Stimulated activated CD8-positive, alpha-beta memory T cell treated with anti-CD3 and anti-CD28 coated beads, Interleukin-4, amount 100 ng/mL, for 48 hours (primary cell): ENCODE measurements around the gene F8.
"Not testable (repeated sequence)": the region's sequence is repeated elsewhere in the genome, so short reads cannot be mapped to it uniquely, and the experiment has no call there.

Experiments used
- DNase-seq: peaks from one replicate; pipeline ENCODE4 v3.0.0-alpha.2; 2020

F8 gene

DNA sequence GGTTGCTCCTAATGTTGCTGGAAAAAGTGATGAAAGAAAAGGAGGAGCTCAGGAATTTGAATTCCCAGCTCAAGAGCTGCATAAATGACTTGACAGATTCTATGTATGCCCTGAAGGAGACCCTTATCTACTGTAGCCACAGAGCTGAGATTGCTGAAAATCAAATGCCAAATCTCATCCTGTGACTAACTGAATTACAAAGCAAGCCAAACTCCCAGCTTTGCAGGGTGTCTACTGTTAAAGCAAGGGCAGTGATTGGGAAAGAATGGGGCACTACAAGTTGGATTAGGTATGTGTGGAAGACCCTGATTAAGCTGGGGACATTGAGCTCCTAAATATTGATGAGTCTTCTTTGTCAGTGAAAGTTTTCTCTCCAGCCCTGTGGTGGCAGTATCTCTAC is 167.3 kb downstream of the F8 start:
- no peak for DNase-seq

DNA sequence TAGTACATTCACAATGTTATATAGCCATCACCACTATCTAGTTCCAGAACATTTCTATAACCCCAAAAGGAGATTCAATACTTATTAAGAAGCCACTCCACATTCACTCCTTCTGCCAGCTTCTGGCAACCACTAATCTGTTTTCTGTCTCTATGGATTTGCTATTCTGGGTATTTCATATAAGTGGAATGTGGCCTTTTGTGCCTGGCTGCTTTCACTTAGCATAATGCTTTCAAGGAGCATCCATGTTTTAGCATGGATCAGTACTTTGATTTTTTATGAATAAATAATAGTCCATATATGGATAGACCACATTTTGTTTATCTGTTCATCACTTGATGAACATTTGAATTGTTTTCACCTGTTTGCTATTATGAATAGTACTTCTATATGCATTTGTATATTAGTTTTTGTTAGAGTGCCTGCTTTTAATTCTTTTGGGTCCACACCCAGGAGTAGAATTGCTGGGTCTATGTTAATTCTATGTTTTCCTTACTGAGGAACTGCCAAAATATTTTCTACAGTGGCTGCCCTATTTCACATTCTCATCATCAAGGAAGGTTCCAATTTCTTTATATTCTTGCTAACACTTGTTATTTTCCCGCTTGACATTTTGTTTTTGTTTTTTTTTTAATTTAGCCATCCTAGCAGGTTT is 171.4 kb downstream of the F8 start:
- DNase-seq: no peak

DNA sequence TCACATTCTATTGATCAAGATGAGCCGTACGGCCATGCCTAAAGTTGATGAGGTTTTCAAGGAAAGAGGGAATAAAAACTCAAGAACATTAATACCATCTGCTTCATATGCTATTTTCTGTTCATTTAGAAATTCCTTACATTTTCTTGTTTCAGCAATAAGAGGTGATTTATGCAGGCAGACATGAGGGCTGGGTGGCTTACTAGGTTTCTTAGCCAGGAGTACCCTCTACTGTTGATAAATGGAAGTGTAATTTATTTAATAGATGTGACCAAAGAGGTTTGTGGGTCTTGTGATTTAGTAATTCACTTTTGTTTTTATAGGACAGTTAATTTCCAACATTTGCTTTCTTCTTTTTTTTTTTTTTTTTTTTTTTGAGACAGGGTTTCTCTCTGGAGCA is 181.7 kb downstream of the F8 start:
- no peak for DNase-seq

DNA sequence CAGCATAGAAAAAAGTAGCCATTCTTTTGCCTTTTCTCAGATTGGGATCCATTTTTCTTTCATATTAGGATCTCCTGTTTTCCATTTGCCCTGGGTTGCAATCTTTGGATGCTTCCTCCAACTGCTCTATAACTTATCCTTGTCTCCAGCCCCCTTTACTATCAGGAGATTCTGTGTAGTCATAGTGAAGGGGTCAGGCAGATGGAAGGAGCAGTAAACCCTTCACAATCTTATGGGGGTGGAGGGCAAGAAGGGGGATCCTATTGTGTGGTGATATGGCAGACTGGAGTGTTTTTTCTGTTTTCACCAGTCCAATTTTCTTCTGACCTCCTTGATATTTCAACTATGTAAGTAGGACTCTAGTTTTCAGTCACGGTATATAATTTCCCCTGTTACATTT is 186.4 kb downstream of the F8 start:
- no peak for DNase-seq

DNA sequence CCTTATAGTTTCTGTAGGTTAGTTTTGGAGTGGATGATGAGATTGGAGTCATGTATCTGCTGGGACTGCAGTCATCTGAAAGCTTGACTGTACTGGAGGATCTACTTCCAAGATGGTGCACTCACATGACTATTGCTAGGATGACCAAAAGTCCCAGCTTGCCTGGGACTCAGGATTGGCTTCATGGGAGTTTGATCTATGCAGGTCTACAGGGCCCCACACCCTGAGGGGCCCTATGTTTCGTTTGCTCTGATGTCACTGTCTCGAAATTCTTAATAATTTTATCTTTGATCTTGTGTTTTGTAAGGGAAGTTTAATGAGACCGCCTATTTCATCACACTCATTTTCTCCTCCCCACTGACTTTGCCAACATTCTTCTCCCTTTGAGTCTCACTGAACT is 188.0 kb downstream of the F8 start, which contains the start of gene SMIM9:
TSS of gene SMIM9 (minus strand) at position 101 of the 400 bp plus-strand sequence. CDS start 3,806 bp downstream, outside the sequence.
- no peak for DNase-seq

DNA sequence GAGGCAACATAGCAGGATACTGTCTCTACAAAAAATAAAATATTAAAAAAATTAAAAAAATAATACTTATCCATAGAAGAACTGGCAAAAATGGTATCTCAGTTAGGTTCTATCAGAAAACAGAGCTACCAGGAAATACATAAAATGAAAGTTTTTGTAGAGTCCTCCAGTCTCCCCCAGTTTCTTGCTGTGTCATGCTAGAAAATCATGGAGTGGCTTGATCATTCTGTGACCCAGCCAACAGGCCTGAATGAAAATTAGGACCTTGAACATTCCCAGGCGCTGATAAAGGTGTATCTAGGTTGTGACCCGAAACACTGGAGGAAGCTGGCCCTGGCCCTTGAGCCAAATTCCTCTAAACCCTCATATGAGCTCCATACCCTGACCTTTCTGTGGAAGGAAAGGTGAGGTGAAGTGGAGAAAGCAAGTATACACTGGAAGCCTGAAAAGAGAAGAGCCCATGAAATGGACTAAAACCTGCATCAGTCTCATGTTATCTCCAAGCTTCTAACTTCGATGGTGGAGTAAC is 188.7 kb downstream of the F8 start:
- no peak for DNase-seq

DNA sequence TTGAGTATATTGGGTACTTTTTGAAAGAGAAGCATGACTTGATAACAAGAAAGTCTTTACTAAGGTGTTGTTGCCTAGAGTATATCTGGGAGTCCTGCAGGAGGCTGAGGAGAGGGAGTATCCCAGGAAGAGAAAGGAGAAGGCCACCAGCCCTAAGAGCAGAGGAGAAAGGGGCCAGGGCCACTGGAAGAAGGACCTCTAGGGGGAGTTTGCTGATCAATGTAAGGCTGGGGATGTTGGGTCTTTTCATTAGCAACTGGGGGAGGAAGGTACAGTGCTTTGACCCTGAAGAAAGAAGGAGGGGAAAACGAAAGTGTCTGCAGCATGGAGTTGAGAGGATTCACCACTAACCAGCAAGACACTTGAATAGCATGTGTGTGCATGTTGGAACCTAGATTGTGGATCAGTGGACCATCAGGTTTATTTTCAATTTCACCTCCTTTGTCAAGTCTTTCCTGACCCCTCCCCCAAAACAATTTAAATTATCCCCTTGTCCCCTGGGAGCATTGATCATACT is 192.5 kb downstream of the F8 start:
- DNase-seq: no peak

DNA sequence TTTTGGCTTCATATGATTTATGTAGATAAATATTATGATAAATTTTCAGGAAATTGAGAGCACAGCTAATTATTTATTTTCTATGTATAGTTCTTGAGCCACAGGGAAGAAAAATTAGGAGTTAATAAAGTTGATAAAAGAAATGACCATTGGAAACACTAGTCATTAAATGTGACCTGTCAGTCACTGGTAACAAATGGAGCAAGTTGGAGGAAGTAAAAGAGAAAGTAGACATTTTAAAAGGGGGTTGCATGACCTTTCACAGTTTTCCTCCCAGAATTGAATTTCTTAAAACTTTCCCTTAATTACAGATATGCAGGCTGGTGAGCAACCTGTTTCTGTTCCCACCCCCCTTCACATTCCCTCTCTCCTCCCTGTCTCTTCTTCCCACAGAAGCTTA is 193.4 kb downstream of the F8 start:
- no peak for DNase-seq

DNA sequence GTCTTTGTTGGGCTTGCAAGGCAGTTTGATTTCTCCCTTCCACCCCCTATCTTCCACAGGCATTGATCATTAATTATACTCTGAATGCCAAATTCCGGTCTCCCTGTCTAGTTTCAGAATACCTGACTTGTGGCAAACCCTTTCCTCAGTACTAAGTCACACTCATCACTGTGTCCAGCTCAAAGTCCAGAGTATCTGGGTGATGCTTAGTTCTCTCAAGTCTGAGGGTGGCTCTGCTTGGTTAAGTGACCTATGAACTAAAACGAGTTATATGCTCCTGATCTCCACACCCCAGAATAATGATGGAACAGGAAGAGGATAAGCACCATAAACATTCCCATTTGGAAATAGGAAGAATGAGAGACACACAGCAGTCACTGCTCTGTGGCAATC is 194.5 kb downstream of the F8 start:
- DNase-seq: no peak

DNA sequence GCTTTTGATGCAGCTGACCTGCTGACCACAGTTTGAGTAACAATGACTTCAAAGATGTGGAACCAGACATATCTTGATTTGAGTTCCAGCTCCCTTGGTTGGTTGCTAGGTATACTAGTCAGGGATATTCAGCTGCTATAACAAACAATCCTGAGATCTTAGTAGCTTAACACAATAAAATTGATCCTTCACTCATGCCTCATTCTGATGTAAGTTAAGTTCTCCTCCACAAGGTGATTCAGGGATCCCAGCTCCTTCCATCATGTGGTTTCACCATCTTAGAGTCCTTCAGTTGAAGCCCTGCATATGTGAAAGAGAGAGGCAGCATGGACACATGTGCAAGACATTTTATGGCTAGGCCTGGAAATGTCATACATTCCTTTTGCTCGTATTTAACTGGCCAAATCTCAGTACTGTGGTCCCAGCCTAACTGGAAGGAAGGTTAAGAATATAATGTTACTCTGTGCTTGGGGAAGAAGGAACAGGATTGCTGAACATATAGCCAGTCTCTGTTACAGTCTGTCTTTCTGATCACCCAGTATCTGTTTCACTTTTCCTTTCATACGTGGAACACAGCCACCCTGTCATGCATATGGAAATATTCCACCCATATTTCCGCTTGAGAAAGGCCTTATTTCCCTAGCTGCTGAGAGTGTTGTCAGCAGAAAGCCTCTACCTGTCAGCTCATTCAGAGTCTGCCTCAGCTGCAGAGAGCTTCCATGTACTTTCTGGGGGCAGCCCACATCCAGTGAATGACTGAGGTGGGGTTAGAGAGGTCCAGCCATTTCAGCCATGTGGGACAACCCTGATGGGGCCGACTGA is 195.1 kb downstream of the F8 start:
- DNase-seq: no peak

DNA sequence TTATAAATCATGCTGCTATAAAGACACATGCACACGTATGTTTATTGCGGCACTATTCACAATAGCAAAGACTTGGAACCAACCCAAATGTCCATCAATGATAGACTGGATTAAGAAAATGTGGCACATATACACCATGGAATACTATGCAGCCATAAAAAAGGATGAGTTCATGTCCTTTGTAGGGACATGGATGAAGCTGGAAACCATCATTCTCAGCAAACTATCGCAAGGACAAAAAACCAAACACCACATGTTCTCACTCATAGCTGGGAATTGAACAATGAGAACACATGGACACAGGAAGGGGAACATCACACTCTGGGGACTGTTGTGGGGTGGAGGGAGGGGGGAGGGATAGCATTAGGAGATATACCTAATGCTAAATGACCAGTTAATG is 196.9 kb downstream of the F8 start:
- DNase-seq: not testable (repeated sequence)

DNA sequence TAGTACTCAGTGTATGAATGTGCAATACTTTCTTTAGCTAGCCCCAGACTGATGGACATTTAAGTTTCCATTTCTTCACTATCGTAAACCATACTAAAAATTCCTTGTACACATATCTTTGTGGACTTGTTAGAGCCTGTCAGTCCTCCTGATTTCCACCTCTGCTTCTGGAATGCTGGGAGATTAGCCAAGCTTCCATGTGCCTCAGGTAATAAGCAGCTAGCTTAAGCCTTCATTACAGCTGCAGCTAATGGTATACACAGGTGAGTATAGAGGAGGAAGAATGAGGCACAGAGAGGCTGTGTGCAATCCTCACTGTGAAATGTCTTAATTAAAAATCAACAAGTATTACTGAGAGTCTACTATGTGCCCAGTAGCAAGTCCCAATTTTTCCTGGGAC is 197.9 kb downstream of the F8 start:
- no peak for DNase-seq

DNA sequence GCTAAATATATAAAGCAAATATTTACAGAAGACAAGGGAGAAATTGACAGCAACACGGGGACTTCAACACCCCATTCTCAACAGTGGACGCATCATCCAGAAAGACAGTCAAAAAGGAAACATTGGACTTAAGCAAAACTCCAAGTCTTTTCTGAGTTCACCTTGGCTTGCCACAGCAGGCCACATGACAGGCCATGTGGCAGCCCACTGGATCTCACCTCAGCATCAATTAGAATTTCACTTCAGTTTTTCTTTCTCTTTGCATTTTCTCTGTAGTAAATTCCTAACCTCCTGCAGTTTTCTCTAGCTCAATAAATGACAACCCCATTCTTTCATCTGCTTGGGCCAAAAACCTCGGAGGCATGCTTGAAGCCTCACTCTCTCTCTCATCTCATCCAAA is 200.5 kb downstream of the F8 start:
- no peak for DNase-seq

DNA sequence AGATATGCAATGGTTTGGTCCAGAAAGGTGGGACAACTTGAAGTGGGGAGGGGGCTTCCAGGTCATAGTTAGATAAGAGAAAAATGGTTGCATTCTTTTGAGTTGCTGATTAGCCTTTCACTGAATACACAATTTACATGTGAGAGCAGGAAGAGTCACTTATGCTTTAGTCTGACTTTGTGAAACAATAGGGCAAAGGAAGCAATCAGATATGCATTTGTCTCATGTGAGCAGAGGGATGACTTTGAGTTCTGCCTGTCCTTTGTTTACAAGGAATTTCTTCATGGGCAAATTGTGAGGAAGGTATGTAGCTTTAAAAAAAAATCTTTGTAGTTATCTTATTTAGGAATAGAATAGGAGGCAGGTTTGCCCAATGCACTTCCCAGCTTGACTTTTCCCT is 201.0 kb downstream of the F8 start:
- DNase-seq: no peak

DNA sequence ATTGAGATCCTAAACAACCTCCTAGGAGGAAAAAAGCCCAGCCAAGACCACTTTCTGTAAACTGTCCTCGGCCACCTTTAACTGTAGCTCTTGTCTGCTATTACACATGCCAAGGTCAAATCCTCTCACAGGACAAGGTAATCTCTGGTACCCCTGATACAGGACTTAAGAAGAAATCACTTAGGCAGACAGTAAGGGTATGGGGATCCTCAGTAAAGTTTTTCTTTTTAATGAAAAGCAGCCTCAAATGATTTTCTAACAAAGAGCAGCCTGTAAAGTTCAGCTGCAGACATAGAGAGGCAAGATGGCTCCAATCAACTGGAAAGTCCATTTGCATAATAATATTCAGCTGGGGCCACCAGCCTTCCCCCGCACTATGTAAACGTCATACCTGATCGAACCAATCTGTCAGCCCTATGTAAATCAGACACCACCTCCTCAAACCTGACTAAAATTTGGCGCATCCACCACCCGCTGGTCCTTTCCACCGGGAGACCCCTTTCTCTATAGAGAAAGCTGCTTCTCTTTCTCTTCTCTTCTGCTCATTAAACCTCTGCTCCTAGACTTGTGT is 202.7 kb downstream of the F8 start:
- DNase-seq: no peak

DNA sequence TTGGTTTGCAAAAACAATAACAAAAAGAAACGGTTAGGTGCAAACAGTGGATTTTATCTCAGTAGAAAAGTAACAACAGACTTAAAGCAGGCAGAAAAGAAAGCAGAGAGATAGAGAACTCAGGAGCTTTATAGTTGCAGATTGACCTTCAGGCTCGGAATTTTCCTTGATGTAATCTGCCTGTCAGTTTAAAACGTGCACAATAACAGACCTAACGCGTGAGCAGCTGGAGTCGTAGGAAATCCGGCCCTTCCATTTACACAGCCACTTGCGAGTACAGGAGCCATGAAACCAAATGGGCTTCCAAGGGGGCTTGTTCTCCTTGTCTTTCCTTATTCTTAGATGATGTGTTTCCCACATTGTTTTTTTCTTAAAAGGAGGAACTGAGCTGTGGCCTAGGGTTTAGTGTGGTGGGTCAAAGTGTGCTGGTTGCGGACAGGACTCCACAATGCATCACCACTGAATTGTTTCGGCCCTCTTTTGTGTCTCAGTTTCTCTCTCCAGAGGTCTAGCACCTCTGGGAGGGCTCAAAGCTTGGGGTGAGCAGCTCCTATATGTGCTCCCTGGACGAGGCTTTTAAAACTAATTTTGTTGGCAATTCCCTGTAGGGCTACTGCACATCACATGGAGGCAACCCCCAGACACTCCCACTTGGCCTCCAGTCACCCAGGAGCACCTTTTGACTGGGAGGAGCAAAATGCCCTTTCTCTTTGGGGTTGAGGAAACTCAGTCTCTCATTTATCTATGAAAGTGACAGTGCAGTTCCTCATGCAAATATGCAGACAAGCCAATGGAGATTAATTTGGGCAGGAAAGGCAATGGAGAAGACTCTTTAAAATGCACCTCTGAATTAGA is 203.4 kb downstream of the F8 start:
- DNase-seq: no peak

DNA sequence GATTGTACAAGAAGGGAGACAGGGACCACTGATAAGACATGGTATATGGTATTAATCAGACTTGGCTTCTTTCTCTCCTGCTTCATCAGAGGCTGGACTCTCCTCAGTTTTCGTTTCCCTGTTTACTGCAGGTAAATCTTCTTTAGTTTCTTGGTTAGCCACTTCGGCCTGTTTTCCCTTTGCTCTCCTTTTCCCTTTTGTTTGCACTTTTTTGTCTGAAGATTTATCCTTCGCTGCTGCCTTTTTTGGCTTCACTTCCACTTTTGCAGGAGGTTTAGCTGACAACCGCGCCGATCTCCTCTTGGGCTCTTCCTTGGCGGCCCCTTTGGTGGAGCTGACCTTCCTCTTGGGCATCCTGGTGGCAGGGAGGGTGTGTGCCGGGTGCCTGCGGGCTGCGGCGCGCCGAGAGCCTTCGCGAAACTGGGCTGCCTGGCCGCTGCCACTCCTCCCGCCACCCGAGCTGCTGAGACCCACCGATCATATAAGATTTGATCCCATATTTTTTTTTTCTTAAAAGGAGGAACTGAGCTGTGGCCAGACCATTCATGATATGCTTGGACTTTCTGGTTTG is 205.4 kb downstream of the F8 start:
- DNase-seq: not testable (repeated sequence)

DNA sequence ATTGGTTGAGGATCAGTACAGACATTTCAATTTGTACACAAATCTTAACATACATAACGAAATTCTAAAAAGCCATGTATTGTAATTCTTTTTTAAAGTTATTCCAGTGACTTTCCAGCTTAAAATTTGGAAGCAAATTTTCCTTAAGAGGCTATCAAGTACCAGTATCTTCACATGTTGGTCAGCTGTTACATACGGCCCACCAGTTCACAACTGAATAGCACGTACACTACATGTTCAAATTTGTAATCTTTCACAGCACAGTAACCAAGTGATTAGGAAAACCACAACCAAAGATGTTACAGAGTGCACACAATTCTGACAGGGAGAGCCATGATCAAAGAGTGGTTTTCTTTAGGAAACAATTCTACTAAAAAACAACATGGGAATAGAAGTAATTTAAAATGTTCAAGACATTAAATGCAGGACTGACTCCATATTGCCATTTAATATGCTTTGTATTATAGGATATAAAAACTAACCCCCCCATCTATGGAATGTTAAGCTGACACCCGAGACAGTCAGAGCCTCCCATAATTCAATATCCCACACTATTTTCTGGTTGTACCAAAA is 206.1 kb downstream of the F8 start:
- DNase-seq: not testable (repeated sequence)

DNA sequence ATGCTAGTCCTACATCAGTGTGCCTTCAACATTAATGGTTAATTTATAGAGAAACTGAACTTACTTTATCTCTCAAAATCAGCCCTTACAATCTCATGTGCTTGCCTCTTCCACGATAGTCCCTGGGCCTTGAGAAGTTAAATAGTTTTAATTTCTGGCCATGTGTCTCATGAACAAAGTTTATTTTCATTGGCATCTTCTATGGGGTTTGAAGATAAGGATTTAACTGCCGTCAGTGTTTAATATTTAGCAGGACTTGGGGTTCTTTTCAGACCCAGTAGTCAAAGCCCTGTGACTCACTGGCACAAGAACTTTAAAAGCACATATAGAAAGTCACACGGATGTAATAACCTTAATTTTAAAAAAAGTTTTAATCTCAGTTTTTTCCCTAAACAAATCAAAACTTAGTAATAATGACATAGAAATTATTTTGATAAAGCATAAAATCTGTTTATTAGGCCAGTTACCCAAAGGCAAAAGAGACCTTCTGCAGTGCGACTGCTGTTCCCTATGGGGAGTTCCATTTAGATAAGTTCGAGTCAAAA is 207.2 kb downstream of the F8 start:
- DNase-seq: no peak

DNA sequence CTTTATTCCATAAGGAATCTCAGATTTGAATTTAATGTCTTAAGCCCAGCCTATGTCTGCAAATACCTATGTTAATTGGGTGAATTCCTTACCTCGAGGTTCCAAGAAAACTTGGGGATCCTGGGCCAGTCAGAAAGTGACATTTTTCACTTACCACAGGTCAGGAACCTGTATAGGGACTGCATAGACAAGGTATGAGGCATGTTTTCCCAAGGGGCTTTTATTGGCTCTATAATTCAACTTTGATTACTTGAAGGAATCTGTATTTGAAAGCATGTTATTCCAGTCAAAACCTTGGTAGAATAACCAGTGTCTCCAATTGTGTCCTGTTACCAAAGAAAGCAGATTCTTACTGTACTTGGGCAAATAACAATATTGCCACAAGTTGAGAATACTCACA is 208.7 kb downstream of the F8 start:
- DNase-seq: no peak

DNA sequence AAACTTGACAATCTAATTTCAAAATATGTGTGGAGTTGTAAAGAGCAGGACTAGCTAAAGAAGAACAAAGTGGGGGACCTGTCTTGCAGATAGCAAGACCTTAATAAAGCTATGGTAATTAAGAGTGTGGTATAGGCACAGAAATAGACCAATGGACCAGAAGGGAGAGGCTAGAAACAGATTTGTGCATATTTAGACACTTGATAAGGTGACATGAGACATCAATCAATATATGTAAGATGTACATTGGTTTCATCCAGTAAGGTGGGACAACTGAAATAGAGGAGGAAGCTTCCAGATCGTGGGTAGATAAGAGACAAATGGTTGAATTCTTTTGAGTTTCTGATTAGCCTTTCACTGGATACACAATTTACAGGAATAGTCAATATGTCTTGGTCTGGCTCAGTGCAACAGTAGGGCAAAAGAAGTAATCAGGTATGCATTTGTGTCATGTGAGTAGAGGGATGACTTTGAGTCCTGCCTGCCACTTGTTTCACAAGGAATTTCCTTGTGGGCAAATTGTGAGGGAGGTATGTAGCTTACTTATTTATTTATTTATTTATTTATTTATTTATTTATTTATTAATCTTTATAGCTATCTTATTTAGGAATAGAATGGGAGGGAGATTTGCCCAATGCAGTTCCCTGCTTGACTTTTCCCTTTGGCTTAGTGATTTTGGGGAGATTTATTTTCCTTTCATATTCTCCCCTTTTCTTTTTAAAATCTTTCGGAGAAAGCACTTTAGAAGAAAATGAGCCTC is 210.0 kb downstream of the F8 start:
- no peak for DNase-seq
